ENCODE data around the gene ACADL.

- TF ChIP-seq CTCF (IDR thresholded peaks at IDR 0.05; ENCODE audit: insufficient read depth, low read length): no peak
- TF ChIP-seq POLR2AphosphoS5 (IDR thresholded peaks at IDR 0.05; ENCODE audit: low read depth): no peak
- no peak for TF ChIP-seq GABPA (IDR thresholded peaks at IDR 0.05; ENCODE audit: low read depth)
- no peak for TF ChIP-seq REST (IDR thresholded peaks at IDR 0.05; ENCODE audit: insufficient replicate concordance, low read depth)
- no peak for TF ChIP-seq SPI1 (IDR thresholded peaks at IDR 0.05; ENCODE audit: borderline replicate concordance, low read depth)
These were observed 39.0 kb upstream of the ACADL start for GRCh38 chr2:210264282-210264681.

Measured in HL-60 (cell line).